HepG2 (cell line): ENCODE results near the gene TECPR1.
A peak's percentile ranks its signal among the peaks of the same experiment; 100 is the strongest.

ENCODE experiments used
- CEBPB ChIP-seq: IDR thresholded peaks from 2 replicates; pipeline ENCODE4 v1.6.1; 2011; ENCODE audit warnings: low read depth, low read length, improper control_type of control experiment, borderline replicate concordance
- CREB1 ChIP-seq, 2 experiments: fragments of 450-650 bp in 1 of 2; IDR thresholded peaks; 2 replicates each; pipeline ENCODE4 v1.6.1; 2016 to 2017; ENCODE audit warnings: control low read depth in 1 of 2, mild to moderate bottlenecking in 1 of 2, missing compliant biosample characterization in 1 of 2, missing genetic modification characterization in 1 of 2
- ELF4 ChIP-seq: sonication (generic); formaldehyde crosslinking; IDR thresholded peaks from 2 replicates; pipeline ENCODE4 v1.5.0; 2020; ENCODE audit warnings: missing genetic modification reagents, mild to moderate bottlenecking, moderate library complexity, borderline replicate concordance
- HDAC2 ChIP-seq: sonication (generic); formaldehyde crosslinking; IDR thresholded peaks from 2 replicates; pipeline ENCODE4 v1.4.0; 2020; ENCODE audit warnings: missing genetic modification reagents
- JUN ChIP-seq: sonication (generic); formaldehyde crosslinking; IDR thresholded peaks from 2 replicates; pipeline ENCODE4 v1.4.0; 2020; ENCODE audit warnings: mild to moderate bottlenecking, missing genetic modification reagents
- KDM1A ChIP-seq: IDR thresholded peaks from 2 replicates; pipeline ENCODE4 v1.6.1; 2016; ENCODE audit warnings: missing compliant biosample characterization
- KLF13 ChIP-seq: sonication (generic); formaldehyde crosslinking; IDR thresholded peaks from 2 replicates; pipeline ENCODE4 v1.4.0; 2020; ENCODE audit warnings: mild to moderate bottlenecking, missing genetic modification reagents
- PHF5A ChIP-seq: IDR thresholded peaks from one replicate; pipeline ENCODE4 v1.6.1; 2018; ENCODE audit warnings: low read depth, missing genetic modification reagents; ENCODE audit not compliant: unreplicated experiment
- TF ChIP-seq, protein P1 (sequence below): sonication (generic); formaldehyde crosslinking; IDR thresholded peaks from 2 replicates; pipeline ENCODE4 v1.4.0; 2020; ENCODE audit warnings: missing genetic modification reagents, mild to moderate bottlenecking, borderline replicate concordance
- TF ChIP-seq, protein P2 (sequence below): sonication (generic); formaldehyde crosslinking; IDR thresholded peaks from 2 replicates; pipeline ENCODE4 v1.5.0; 2020; ENCODE audit warnings: mild to moderate bottlenecking, missing genetic modification reagents, moderate library complexity

DNA sequence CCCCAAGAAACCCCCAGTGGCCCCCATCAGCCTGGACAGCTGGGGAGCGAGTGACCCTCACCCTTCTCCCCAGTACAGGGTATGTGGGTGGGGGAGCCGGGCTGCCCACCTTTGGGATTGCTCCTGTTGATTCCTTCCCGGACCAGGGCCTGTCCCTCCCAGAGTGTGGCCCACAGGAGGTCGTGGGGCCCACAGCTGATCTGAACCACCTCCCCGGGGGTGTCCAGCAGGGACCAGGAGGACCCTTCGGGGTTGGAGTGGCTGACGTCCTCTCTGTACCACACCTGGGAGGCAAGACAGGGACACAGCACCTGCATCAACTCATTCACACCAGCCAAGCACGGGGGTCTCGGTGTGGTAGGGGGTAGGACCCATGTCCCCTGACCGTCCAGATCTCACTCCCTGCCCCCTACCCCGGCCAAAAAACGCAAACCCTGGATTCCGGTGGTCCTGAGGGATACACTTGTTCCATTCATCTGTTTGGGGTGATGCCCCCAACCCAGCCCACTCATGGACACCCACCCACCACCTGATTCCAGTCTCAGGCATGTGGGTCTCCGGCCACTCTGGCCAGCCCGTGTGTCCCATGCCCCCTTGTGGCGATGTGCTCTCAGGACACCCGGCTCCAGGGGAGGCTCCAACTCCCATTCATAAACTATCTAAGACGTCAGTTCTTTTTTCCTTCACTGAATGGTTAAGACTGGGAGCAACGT is 10.9 kb downstream of the TECPR1 start:
- TF ChIP-seq HDAC2 = no peak
- TF ChIP-seq, protein P1, sequence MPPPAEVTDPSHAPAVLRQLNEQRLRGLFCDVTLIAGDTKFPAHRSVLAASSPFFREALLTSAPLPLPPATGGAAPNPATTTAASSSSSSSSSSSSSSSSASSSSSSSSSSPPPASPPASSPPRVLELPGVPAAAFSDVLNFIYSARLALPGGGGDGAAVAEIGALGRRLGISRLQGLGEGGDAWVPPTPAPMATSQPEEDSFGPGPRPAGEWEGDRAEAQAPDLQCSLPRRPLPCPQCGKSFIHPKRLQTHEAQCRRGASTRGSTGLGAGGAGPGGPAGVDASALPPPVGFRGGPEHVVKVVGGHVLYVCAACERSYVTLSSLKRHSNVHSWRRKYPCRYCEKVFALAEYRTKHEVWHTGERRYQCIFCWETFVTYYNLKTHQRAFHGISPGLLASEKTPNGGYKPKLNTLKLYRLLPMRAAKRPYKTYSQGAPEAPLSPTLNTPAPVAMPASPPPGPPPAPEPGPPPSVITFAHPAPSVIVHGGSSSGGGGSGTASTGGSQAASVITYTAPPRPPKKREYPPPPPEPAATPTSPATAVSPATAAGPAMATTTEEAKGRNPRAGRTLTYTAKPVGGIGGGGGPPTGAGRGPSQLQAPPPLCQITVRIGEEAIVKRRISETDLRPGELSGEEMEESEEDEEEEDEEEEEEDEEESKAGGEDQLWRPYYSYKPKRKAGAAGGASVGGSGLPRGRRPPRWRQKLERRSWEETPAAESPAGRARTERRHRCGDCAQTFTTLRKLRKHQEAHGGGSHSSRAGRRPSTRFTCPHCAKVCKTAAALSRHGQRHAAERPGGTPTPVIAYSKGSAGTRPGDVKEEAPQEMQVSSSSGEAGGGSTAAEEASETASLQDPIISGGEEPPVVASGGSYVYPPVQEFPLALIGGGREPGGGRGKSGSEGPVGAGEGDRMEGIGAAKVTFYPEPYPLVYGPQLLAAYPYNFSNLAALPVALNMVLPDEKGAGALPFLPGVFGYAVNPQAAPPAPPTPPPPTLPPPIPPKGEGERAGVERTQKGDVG = no peak
- TF ChIP-seq CEBPB = no peak
- TF ChIP-seq ELF4 = no peak
- TF ChIP-seq PHF5A = no peak
- TF ChIP-seq KLF13 = no peak
- no peak for TF ChIP-seq CREB1 (IDR thresholded peaks at IDR 0.05)
- no peak for TF ChIP-seq CREB1 (CRISPR knock-in tag; IDR thresholded peaks at IDR 0.05)
- TF ChIP-seq KDM1A (CRISPR knock-in tag) = no peak
- TF ChIP-seq JUN (CRISPR knock-in tag) = no peak
- TF ChIP-seq, protein P2, sequence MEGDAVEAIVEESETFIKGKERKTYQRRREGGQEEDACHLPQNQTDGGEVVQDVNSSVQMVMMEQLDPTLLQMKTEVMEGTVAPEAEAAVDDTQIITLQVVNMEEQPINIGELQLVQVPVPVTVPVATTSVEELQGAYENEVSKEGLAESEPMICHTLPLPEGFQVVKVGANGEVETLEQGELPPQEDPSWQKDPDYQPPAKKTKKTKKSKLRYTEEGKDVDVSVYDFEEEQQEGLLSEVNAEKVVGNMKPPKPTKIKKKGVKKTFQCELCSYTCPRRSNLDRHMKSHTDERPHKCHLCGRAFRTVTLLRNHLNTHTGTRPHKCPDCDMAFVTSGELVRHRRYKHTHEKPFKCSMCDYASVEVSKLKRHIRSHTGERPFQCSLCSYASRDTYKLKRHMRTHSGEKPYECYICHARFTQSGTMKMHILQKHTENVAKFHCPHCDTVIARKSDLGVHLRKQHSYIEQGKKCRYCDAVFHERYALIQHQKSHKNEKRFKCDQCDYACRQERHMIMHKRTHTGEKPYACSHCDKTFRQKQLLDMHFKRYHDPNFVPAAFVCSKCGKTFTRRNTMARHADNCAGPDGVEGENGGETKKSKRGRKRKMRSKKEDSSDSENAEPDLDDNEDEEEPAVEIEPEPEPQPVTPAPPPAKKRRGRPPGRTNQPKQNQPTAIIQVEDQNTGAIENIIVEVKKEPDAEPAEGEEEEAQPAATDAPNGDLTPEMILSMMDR = peak; percentile 94
